Thyroid gland (tissue), 4 donors: ENCODE data around the gene FBXO2. TPM values are rescaled to one million over a fixed set of nuclear protein-coding genes. Genes with fewer than 3 reads are reported as not detected.
"Not testable (repeated sequence)": the region's sequence is repeated elsewhere in the genome, so short reads cannot be mapped to it uniquely, and the experiment has no call there.

Source experiments
- DNase-seq, 2 donors: peaks; one replicate each; pipeline ENCODE4 v3.0.0-alpha.2; 2019
- H3K27ac ChIP-seq, 3 donors: fragments of 200-600 bp; sonication (generic); 1 replicate in 2 of 3; 2 replicates in 1 of 3; pipeline ENCODE4 v1.5.1; 2016 to 2019; ENCODE audit warnings: mild to moderate bottlenecking in 1 of 3, moderate library complexity in 1 of 3
- H3K27me3 ChIP-seq: fragments of 200-600 bp; sonication (generic); one replicate; pipeline ENCODE4 v1.5.1; 2019
- H3K36me3 ChIP-seq, 2 donors: fragments of 200-600 bp; sonication (generic); one replicate each; pipeline ENCODE4 v1.5.1; 2016 to 2019
- H3K4me1 ChIP-seq, 2 donors: fragments of 200-600 bp; sonication (generic); one replicate each; pipeline ENCODE4 v1.5.1; 2017 to 2019
- H3K4me3 ChIP-seq, 3 donors: fragments of 200-600 bp; sonication (generic); replicated peaks in 1 of 3; 1 replicate in 2 of 3; 2 replicates in 1 of 3; pipeline ENCODE4 v1.5.1; 2016; ENCODE audit warnings: mild to moderate bottlenecking in 1 of 3
- H3K9me3 ChIP-seq: fragments of 200-600 bp; sonication (generic); one replicate; pipeline ENCODE4 v1.5.1; 2017
- CTCF ChIP-seq, 6 experiments: fragments of 200-600 bp in 3 of 6; fragments of 450-650 bp in 3 of 6; sonication (generic) in 3 of 6; IDR thresholded peaks; one replicate each; pipeline ENCODE4 v1.5.1; 2016 to 2019; ENCODE audit warnings: antibody characterized with exemption in 6 of 6, mild to moderate bottlenecking in 2 of 6, inconsistent platforms in 1 of 6, moderate library complexity in 1 of 6
- POLR2A ChIP-seq, 2 donors: fragments of 450-650 bp; IDR thresholded peaks; one replicate each; pipeline ENCODE4 v1.6.1; 2017; ENCODE audit warnings: antibody characterized with exemption in 2 of 2, mild to moderate bottlenecking in 2 of 2, moderate library complexity in 1 of 2
- WGBS, 2 donors: methylation state at CpG; one replicate each; pipeline ENCODE4 v1.1.5; 2017; 5-methylcytosine and 5-hydroxymethylcytosine counted together
- intact Hi-C: fragments of 100-400 bp; cut with DNase I; formaldehyde crosslinking; loops from one replicate; pipeline ENCODE4 v1.15.1; 2023
- total RNA-seq, 4 donors: library from RNA; depleted of rRNA; stranded (reverse); fragments of >200 nt; gene quantifications; one replicate each; pipeline ENCODE4 v1.2.3, GENCODE V29; 2016

FBXO2 gene
- total RNA-seq, 4 donors from 2014 or later, result 4.3 to 9.9 (median 6.7) TPM

GRCh38 chr1:11646317-11646716 is 7.9 kb downstream of the FBXO2 start:
- WGBS, 2 donors, result 84 to 87% methylated on average over 9 of the region's 9 CpGs
- DNase-seq, result no peak
- no peak for TF ChIP-seq POLR2A (IDR thresholded peaks at IDR 0.05)
- no peak for TF ChIP-seq CTCF (IDR thresholded peaks at IDR 0.05)
- Histone ChIP-seq H3K4me1 (peaks cover 8 to 23% of the 10 kb centered on the region in 2 donors), H3K27me3 (no peaks in the 10 kb centered on the region), H3K4me3 (no peak overlapping the region), H3K27ac (no peak overlapping the region), H3K9me3 (no peaks in the 10 kb centered on the region), H3K36me3 (no peaks in the 10 kb centered on the region)
- intact Hi-C loops, result loop anchor here (5.0 to 10.0 kb wide), 2 partner anchors 76 to 402 kb away; no protein-coding TSS in a partner anchor

- Histone ChIP-seq H3K9me3 (no peaks in the 10 kb centered on the region), H3K4me3 (no peak overlapping the region), H3K27ac (no peak overlapping the region), H3K36me3 (no peaks in the 10 kb centered on the region), H3K27me3 (no peaks in the 10 kb centered on the region), H3K4me1 (peaks cover 7 to 22% of the 10 kb centered on the region in 2 donors)
- intact Hi-C loops, result loop anchor here (5.0 to 10.0 kb wide), 2 partner anchors 77 to 401 kb away; no protein-coding TSS in a partner anchor
- WGBS, 2 donors, result 7 to 36% methylated on average over 5 to 8 of the region's 8 CpGs
- peak; percentile 41 to 80 (median 52) for TF ChIP-seq CTCF (IDR thresholded peaks at IDR 0.05)
- no peak for TF ChIP-seq POLR2A (IDR thresholded peaks at IDR 0.05)
- peak; percentile 68 to 73 for DNase-seq
Measured at GRCh38 chr1:11645670-11646265, 8.5 kb downstream of the FBXO2 start.

- Histone ChIP-seq H3K4me3 (no peak overlapping the region), H3K9me3 (no peaks in the 10 kb centered on the region), H3K4me1 (peaks cover 2 to 17% of the 10 kb centered on the region in 2 donors), H3K27me3 (no peaks in the 10 kb centered on the region), H3K36me3 (no peaks in the 10 kb centered on the region), H3K27ac (no peak overlapping the region)
- WGBS, 2 donors, result 89 to 93% methylated on average over 5 of the region's 5 CpGs
- intact Hi-C loops, result loop anchor here (5.0 to 10.0 kb wide), 2 partner anchors 77 to 400 kb away; no protein-coding TSS in a partner anchor
- no peak for DNase-seq
- TF ChIP-seq CTCF (IDR thresholded peaks at IDR 0.05) (no peak), POLR2A (IDR thresholded peaks at IDR 0.05) (no peak)
Measured at GRCh38 chr1:11645270-11645669, 9.0 kb downstream of the FBXO2 start.

- Histone ChIP-seq H3K36me3 (no peaks in the 10 kb centered on the region), H3K27me3 (no peaks in the 10 kb centered on the region), H3K4me3 (no peak overlapping the region), H3K27ac (no peak overlapping the region), H3K4me1 (peaks cover 0 to 4% of the 10 kb centered on the region in 2 donors), H3K9me3 (no peaks in the 10 kb centered on the region)
- TF ChIP-seq CTCF (IDR thresholded peaks at IDR 0.05) (no peak), POLR2A (IDR thresholded peaks at IDR 0.05) (no peak)
- DNase-seq, result no peak
- intact Hi-C loops, result loop anchor here (5.0 to 10.0 kb wide), 2 partner anchors 399 to 606 kb away; no protein-coding TSS in a partner anchor
- WGBS, 2 donors, result 55 to 69% methylated on average over 4 to 5 of the region's 5 CpGs
Measured at GRCh38 chr1:11643782-11644181, 10.4 kb downstream of the FBXO2 start.

GRCh38 chr1:11642418-11643017 is 11.7 kb downstream of the FBXO2 start:
- not testable (repeated sequence) for H3K36me3 ChIP-seq, H3K4me1 ChIP-seq, H3K4me3 ChIP-seq, H3K27me3 ChIP-seq, H3K9me3 ChIP-seq, H3K27ac ChIP-seq
- peak; percentile 90 to 96 (median 92) for TF ChIP-seq CTCF (IDR thresholded peaks at IDR 0.05)
- WGBS, 2 donors, result 54 to 55% methylated on average over 18 of the region's 18 CpGs
- intact Hi-C loops, result loop anchor here (5.0 to 10.0 kb wide), 2 partner anchors 398 to 605 kb away; no protein-coding TSS in a partner anchor
- DNase-seq, result peak; percentile 58 to 59
